GM19351 (cell line): ENCODE data around the gene PALM3.
"Not testable (repeated sequence)": the region's sequence is repeated elsewhere in the genome, so short reads cannot be mapped to it uniquely, and the experiment has no call there.

Experiments used
- ATAC-seq: cut with Tn5 transposase; IDR thresholded peaks from one replicate; pipeline ENCODE4 v1.9.1; 2021; ENCODE audit warnings: mild to moderate bottlenecking, moderate library complexity; ENCODE audit not compliant: unreplicated experiment

The PALM3 gene

GRCh38 chr19:14033946-14034345 is 27.9 kb downstream of the PALM3 start:
- no peak for ATAC-seq

- ATAC-seq: peak; percentile 47
Measured at GRCh38 chr19:14031719-14032480, 30.0 kb downstream of the PALM3 start, which contains the start of gene IL27RA. Gene IL27RA (plus strand): TSS chr19:14031762. CDS start chr19:14031873, 111 bp downstream.

GRCh38 chr19:14030997-14031718 is 30.7 kb downstream of the PALM3 start:
- ATAC-seq: no peak

GRCh38 chr19:14028901-14029300 is 33.0 kb downstream of the PALM3 start:
- ATAC-seq: no peak

- no peak for ATAC-seq
Measured at GRCh38 chr19:14027856-14028450, 33.9 kb downstream of the PALM3 start, which contains the start of gene RLN3. Gene RLN3 (plus strand): TSS chr19:14028148. CDS start chr19:14028205, 57 bp downstream.

- ATAC-seq: not testable (repeated sequence)
Measured at GRCh38 chr19:14026652-14027192, 35.2 kb downstream of the PALM3 start.

GRCh38 chr19:14023404-14024235 is 38.3 kb downstream of the PALM3 start:
- ATAC-seq: no peak

GRCh38 chr19:14022469-14022868 is 39.4 kb downstream of the PALM3 start:
- ATAC-seq: no peak

GRCh38 chr19:14021474-14021873 is 40.4 kb downstream of the PALM3 start:
- ATAC-seq: no peak

- ATAC-seq: not testable (repeated sequence)
Measured at GRCh38 chr19:14019739-14020138, 42.1 kb downstream of the PALM3 start.

- no peak for ATAC-seq
Measured at GRCh38 chr19:14019100-14019499, 42.8 kb downstream of the PALM3 start.

- peak; percentile 62 for ATAC-seq
Measured at GRCh38 chr19:14015524-14016035, 46.3 kb downstream of the PALM3 start.

GRCh38 chr19:14012378-14012915 is 49.4 kb downstream of the PALM3 start:
- no peak for ATAC-seq

- ATAC-seq: peak; percentile 27
Measured at GRCh38 chr19:14006766-14007562, 54.9 kb downstream of the PALM3 start.

GRCh38 chr19:14006085-14006765 is 55.7 kb downstream of the PALM3 start, which contains the start of gene RFX1:
Gene RFX1 (minus strand): TSS chr19:14006320. CDS start chr19:13993843, 12,477 bp downstream.
- peak; percentile 68 for ATAC-seq

GRCh38 chr19:14005349-14006084 is 56.4 kb downstream of the PALM3 start:
- ATAC-seq: peak; percentile 31

- ATAC-seq: no peak
Measured at GRCh38 chr19:14004619-14005348, 57.1 kb downstream of the PALM3 start.
